KBM-7 (cell line): ENCODE results near the gene CHRM2.
A peak's percentile ranks its signal among the peaks of the same experiment; 100 is the strongest.
"Not testable (repeated sequence)": the region's sequence is repeated elsewhere in the genome, so short reads cannot be mapped to it uniquely, and the experiment has no call there.

Source experiments
- DNase-seq: peaks from one replicate; pipeline ENCODE4 v3.0.0-alpha.2; 2015
- in situ Hi-C: fragments of 300-500 bp; cut with MboI; formaldehyde crosslinking; loops from 2 replicates; pipeline ENCODE4 v1.14.3; 2020; ENCODE audit warnings: low sequenced_read_pairs, low pct_unique_long_range_greater_than_20kb, mixed read lengths

CHRM2 gene

DNA sequence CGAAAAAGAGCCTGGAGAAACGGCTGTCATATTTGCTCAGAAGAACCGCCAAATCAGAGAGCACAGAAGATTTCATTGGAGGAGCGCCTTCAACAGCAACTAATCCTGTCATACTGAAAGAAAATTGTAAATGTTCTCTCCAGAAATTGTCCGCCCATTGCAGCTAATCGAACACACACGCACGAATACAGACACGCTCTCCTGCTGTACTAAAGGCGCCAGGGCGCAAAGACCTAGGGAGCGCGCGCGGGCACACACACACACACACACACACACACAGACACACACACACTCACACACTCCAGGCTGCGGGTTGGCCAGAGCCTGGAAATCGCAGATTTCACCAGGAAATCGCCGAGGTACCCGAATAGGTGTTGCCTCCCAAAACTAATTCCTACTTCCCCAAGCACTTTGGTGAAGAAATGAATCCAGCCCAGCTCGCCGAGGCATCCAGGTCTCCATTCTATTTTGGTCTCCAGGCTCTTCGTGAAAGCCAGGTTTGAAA is at the start of gene CHRM2:
CHRM2 (plus strand) TSS at position 157 of the 505 bp plus-strand sequence. CDS start 146,214 bp downstream, outside the sequence.
- peak; percentile 46 for DNase-seq
- in situ Hi-C loops, result no loop called here

DNA sequence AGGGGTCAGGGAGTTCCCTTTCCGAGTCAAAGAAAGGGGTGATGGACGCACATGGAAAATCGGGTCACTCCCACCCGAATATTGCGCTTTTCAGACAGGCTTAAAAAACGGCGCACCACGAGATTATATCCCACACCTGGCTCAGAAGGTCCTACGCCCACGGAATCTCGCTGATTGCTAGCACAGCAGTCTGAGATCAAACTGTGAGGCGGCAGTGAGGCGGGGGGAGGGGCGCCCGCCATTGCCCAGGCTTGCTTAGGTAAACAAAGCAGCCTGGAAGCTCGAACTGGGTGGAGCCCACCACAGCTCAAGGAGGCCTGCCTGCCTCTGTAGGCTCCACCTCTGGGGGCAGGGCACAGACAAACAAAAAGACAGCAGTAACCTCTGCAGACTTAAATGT is 37.1 kb upstream of the CHRM2 start:
- DNase-seq, in situ Hi-C loops: not testable (repeated sequence)

DNA sequence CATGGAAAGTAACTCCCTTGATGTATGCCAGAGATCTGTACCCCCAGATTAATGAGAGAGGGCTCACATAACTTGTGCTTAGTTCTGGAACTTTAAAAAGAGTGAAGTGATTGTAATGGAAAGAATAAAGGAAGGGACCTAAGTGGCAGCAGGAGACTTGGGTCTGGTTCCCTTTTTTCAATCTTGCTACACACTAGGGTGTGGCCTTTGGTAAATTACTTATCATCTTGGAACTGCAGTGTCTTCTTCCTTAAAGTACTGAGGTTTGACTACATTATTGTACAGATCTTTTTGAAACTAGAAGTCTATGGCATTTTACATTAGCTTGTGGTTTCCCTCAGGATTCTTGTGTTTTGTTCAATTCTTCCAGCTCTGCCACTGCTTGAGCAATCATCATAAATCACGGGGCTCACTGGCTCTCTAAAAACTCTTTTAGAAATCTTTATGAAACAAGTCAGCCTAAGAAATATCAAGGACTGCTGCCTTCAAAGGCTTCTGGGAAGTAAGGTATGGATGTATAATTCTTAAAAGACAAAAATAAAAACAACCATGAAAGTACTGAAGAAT is 22.5 kb upstream of the CHRM2 start:
- in situ Hi-C loops, result no loop called here
- DNase-seq, result peak; percentile 26

DNA sequence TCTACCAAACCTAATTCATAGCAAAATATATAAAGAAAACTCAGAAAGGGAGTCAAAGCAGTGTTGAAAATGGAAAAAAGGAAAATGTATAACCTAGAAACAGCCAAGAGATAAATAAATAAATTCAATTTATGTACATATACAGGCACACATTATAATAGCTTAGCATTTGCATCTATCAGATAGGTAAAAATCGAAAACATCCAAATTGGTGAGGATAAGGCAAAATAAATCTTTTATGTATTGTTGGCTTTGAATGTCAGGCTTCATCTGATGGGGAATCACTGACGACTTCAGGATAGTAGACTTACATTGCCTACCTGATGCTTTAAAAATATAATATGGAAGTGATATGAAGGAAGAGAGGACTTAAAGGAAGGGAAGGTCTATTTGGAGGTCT is 20.6 kb upstream of the CHRM2 start:
- DNase-seq, result no peak
- in situ Hi-C loops, result no loop called here

DNA sequence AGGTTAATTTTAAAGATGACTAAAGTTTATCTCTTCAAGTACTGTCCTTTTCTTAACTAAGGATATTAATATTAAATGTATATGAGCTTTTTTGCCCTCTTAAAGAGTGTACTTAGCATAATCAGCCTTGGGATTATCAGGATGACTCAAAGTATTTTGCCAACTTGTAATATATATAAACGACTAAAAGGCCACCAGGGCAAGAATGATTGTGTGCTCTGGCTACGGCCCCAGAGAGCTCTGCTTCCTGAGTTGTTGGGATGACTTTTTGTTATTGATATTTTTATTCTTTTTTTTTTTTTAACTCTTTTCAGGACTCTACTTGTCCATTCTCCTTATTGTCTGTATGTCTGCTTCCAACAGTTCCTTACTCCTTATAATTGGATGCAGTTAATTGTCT is 14.8 kb upstream of the CHRM2 start:
- DNase-seq, result no peak
- in situ Hi-C loops, result no loop called here

DNA sequence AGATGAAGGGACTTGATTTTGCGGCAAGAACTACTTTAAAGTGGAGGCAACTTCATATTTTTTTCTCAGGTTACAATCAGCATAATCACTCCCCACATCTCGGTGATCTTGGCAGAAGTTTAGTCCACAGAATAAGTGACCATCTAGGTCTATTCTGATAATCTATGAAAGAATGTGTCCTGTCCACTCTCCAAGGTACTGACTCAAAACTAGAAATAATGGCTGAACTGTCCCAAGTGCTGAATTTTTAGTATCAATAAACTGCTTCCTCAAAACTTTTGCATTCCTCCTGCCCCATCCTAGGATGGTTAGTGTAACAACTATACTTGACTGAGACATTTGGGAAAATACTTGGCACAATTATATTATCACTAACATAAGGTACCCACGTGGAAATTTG is 10.9 kb upstream of the CHRM2 start:
- in situ Hi-C loops, result no loop called here
- peak; percentile 65 for DNase-seq

DNA sequence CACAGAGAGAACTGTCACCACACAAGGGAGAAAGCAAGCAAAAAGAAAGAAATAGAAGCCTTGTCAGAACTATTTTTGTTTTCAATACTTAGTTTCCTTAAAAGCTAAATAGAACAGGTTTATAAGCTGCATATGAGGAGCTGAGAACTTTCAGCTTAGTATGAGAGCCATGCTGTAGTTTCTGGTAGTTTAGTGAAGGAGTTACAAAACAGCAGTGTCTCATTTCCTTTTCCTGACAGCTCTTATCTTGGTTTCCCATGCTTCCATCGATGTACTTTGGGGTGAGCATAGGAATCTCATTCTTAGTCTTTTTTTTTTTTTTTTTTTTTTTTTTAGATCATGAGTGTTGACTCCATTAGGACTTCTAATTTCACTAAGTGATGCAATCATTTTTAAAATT is 8.6 kb upstream of the CHRM2 start:
- peak; percentile 34 for DNase-seq
- in situ Hi-C loops, result no loop called here

DNA sequence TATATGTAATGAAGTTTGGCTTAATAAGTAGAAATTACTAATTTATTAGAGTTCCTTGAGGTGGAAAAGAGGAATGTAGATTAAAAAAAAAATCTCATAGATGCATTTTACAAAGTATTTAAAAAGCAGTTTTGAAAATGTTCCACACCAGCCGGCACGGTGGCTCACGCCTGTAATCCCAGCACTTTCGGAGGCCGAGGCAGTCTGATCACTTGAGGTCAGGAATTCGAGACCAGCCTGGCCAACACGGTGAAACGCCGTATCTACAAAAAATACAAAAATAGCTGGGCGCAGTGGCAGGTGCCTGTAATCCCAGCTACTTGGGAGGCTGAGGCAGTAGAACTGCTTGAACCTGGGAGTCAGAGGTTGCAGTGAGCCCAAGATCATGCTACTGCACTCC is 3.2 kb upstream of the CHRM2 start:
- in situ Hi-C loops, result no loop called here
- DNase-seq, result no peak

DNA sequence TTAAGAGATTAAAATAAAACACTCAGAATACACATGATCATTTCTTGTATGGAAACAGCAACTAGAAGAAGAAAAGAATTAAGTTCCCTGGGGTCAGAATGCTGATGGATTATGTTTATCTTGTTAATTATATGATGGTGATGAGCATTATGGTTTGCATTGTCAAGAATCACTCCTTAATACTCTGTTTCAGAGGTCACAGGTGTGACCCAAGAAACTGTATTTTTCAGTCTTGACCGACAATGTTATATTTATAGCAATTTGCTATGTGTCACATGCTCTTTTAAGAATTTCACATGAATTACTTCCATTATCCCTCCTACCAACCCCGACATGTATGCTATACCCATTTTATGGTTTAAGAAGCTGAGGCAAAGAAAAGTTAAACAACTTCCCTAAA is 2.7 kb upstream of the CHRM2 start:
- in situ Hi-C loops, result no loop called here

DNA sequence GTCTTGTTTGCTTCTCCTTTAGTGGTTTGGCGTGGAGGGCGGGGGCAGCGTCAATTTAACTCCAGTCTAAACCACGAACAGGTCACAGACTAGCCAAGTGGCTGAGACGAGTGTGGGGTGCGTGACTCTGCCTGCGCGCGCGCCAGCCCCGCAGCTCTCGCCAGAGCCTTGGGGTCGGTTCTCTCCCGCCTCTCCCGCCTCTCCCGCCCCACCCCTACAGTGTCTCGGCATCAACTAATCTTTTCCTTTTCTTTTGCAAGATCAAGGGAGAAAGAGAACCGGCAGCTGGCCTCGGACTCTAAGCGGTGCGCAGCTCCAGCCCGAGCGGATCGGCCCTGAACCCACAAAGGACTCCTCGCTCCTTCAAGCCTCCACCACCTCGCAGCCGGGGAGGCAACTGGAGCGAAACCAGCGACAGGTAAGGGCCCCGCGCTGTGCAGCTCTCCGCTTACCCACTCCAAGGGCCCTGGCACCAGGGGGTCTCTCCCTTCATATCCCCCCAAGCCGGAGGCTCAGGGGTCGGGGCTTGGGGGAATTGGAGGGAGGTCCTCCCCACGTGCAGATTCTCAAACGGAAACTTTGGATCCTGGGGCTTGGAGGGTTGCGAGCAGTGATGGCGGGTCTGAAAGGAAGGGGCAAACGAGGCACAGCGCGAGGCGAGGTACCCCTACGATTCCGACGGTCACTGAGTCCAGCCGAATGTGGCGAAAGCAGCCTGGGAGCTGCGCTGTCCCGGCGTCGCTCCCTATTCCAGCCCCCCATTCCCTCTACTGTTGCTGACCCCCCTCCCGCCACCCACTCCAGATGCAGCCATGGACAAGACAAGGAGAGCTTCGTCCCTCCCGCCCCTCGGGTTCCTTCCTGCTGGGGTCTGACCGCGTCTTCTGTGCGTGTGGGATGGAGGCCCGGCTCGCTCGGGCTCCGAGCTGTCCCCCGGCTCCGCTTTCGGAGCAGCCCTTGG is 829 bp downstream of the CHRM2 start:
- in situ Hi-C loops, result no loop called here

More for the DNA sequence above, 2.7 kb upstream of the CHRM2 start:
- DNase-seq, result no peak

DNA sequence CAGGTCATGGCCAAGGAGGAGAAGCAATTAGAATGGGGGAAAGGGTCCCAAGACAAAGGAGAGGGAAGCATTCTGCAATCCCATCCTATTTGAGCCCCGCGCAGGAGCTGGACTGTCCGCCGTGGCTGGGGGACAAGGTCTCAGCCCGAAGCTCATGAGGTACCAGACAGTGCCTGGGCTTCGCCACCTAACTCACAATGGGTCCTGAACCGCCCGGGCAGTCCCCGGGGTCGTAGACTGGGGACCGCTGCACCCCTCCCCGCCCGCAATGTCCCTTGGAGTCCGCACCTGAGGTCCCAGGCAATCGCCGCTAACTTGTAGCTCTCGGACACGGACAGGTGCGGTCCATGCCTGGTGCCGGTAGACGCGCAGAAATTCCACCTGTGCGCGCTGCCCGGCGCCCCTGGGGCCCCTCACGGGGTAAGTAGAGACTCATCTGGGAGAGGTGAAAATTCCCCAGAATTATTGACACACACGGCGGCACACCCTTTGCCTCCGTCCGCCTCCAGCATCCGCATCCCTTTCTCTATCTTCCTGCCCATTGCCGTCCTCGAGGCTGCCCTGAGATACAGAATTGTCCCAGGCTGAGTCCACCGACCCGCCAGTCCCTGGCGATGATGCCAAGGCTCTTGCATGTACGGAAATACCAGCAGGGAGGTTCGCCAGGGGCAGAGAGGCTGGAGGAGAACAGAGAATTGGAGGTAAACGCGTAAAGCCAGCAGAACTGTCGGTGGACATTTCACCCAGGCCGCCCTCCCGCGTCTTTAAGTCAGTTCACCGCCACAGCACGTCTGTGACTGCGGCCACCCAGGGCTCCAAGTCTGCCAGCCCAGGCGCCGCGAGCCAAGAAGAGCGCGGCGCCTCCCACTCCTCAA is 1.8 kb downstream of the CHRM2 start:
- DNase-seq, result no peak
- in situ Hi-C loops, result no loop called here

More for the DNA sequence above, 829 bp downstream of the CHRM2 start:
- DNase-seq, result no peak

DNA sequence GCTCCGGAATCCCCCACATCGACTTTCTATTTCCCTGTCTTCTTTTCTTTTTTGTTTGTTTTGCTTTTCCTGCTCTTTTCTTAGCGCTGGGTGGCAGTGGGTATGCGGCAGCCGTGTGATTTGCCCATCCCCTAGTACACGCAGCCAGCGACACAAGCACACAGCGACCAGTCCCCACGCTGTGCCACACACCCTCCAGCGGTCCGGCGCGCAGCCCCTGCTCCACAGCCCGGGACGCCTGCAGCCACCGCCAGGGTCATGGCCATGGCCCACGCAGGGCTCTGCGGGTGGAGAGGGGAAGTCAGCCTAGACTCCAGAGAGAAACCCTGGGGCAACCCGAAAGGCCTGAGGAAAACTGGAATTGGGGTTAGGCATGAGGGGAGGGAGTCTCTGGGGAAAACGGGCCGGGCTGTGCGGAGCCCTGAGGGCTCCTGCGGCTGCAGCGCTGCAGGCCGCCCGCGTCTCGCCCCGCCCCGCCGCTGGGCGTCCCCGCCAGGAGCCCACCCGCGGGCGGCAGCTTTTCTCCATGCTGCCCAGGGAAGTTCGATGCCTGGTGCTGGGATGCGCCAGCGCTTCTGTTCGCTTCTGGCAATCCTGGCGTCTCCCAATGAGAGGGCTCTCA is 2.5 kb downstream of the CHRM2 start:
- no peak for DNase-seq
- in situ Hi-C loops, result no loop called here

DNA sequence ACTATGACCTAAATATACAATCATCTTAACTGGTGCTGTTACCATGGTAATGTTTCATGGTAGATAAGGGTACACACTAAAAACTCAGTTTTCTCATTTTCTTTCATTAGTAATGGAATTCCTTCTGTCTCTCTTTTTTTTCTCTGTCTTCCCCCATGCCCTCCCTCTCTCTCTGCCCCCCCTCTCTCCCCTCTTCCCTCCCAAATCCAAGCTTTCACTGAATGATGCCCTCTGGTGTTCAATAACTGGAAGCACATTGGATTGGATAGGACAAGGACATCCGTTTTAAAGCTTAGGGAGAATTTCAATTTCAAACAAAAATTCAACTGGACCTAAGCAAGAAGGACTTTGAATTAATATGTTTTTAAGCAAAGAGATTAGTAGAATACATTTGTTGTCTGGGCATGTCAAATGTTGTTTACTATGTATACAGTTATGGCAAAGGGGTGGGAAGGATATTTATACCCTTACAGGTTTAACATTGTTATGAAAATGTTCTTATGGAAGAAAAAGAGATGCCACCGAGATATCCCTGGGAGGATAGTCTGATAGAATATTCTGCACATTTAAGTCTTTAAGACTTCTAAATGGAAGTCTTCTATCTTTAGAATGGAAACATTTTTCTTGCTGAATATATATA is 6.1 kb downstream of the CHRM2 start:
- in situ Hi-C loops, result no loop called here
- peak; percentile 15 for DNase-seq

DNA sequence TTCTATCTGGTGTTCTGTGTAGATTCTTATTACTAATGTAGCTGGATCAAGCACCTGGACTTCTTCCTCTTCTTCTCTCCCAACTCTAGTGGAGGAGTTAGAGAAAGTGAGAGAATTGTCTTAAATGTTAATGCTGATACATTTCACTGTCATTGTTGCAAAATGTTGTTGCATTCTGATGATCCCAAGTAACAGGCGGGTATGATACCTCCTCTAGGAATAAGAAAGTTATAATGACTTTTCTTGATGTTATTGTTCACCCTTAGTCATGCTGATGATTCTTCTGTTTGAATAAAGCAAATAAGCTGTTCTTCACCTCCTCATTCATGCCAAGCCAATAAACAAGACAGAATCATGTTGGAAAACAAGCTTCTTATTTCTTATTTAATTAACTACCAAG is 9.1 kb downstream of the CHRM2 start:
- DNase-seq, result no peak
- in situ Hi-C loops, result no loop called here

DNA sequence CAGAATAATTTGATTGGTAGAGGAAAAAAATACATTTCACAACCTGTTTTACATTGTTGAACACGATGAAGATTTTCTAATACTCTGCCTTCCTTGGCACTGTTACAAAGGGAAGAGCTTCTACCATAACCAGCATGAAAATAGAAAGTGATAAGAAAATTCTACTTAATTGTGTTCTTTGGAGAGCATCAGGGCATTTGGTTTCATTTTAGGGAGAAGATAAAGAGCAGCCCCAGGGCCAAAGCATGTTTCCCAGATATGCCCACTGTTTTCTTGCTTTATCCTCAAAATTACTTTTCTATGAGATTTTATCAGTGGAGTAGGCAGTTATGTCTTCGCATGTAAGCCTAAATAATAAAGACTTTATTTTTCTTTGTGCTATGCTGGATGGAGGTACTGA is 9.5 kb downstream of the CHRM2 start:
- in situ Hi-C loops, result no loop called here
- DNase-seq, result no peak

DNA sequence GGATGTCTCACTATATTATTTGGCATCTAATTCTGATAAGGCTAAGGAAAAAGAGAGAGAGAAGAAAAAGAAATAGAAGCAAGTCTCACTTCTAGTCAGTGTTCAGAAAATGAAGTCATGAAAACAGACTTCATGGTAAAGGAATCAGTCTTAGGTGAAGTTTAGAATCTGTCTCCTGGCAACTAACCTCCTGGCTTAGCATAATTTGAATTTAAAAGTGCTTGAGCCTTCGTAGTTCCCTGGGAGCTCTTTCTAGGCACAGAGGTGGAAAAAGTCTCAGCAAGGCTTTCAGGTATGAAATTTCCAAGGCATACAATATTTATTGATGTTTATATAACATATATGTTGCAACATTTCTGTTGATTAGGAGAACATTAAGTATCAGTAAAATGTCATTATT is 10.4 kb downstream of the CHRM2 start:
- DNase-seq, result no peak
- in situ Hi-C loops, result no loop called here

DNA sequence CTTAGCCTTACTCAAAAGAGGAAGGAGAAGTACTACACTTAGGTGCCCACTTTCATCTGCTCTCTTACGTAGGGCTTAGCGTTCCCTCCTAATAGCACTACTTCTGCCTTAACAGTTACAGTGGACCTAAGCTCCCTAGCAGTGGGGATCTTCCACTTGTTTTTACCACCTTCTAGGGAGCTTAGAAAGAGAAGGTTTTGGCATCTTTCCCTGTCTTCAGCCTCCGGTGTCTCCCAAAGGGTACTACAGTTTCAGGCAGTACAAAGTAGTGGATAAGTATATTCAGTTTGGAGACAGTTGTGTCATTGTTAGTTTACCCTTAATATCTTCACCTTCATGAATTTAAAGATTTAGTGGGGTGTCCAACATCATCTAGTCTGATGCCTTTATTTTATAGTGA is 14.6 kb downstream of the CHRM2 start:
- DNase-seq, result peak; percentile 16
- in situ Hi-C loops, result no loop called here

DNA sequence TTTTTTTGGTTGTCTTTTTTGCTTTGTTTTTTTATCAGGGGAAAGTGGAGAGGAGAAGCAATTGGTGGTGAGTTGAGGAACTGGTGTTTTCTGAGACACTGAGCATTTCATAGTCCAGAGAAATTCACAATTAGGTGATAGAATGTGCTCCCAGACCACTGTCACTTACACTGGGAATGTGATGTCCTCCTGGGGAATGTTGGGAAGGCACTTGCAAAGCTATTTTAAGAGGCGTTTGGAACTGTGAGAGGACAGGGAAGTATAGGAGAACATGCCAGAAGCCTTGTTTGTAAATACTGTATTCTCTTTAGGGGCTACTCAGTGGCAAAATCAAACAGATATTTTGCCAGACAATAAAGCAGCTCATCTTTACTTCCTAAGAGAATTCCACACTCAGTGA is 16.0 kb downstream of the CHRM2 start:
- in situ Hi-C loops, result no loop called here

DNA sequence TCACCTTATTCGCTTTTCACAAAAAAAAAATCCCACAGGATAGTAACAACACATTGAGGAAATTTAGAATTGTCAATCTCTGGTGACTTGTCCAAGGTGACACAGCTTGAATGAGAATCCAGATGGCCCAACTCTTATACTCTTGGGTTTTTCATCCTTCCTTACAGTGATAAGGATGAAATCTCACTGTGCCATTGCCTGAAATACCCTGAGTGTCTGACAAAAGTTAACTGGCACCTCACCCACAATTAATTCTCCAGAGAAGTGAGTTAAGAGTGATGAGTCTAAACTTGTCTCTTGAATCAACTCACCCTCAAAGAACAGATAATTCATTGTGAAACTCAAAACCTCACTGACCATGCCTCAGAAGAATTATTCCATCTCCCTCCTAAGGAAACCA is 18.9 kb downstream of the CHRM2 start:
- no peak for DNase-seq
- in situ Hi-C loops, result no loop called here

More for the DNA sequence above, 16.0 kb downstream of the CHRM2 start:
- no peak for DNase-seq
